HG02588 (cell line): ENCODE measurements around the gene EIF3A.

Experiments used
- ATAC-seq: cut with Tn5 transposase; IDR thresholded peaks from one replicate; pipeline ENCODE4 v1.9.1; 2021; ENCODE audit warnings: mild to moderate bottlenecking, moderate library complexity; ENCODE audit not compliant: unreplicated experiment

EIF3A gene

GRCh38 chr10:119006451-119007210 lies 74.0 kb downstream of the EIF3A start:
- ATAC-seq: no peak

- ATAC-seq: no peak
Measured at GRCh38 chr10:119005362-119006043, 75.1 kb downstream of the EIF3A start.

GRCh38 chr10:119003572-119004289 lies 76.9 kb downstream of the EIF3A start:
- no peak for ATAC-seq

- no peak for ATAC-seq
Measured at GRCh38 chr10:119001717-119002500, 78.7 kb downstream of the EIF3A start.

- ATAC-seq: no peak
Measured at GRCh38 chr10:118998183-118998582, 82.4 kb downstream of the EIF3A start.

- no peak for ATAC-seq
Measured at GRCh38 chr10:118997379-118997778, 83.2 kb downstream of the EIF3A start.

GRCh38 chr10:118995739-118996138 lies 84.9 kb downstream of the EIF3A start:
- ATAC-seq: no peak

- ATAC-seq: no peak
Measured at GRCh38 chr10:118994321-118994720, 86.3 kb downstream of the EIF3A start.

GRCh38 chr10:118993214-118993613 lies 87.4 kb downstream of the EIF3A start:
- ATAC-seq: no peak

GRCh38 chr10:118992496-118992895 lies 88.1 kb downstream of the EIF3A start:
- no peak for ATAC-seq

- no peak for ATAC-seq
Measured at GRCh38 chr10:118990326-118990725, 90.3 kb downstream of the EIF3A start.

GRCh38 chr10:118986815-118987790 lies 93.5 kb downstream of the EIF3A start:
- ATAC-seq: peak; percentile 80

- no peak for ATAC-seq
Measured at GRCh38 chr10:118985576-118985975, 95.0 kb downstream of the EIF3A start.
